ENCODE measurements around the gene ATRNL1. TPM values are rescaled to one million over a fixed set of nuclear protein-coding genes. Genes with fewer than 3 reads are reported as not detected.

Gene ATRNL1
- total RNA-seq, 1 experiment from 2014 or later, result not detected

- ATAC-seq (no peak), DNase-seq (no peak)
- no peaks in the 10 kb centered on the region for H3K9me3 ChIP-seq (ENCODE audit: low read length)
- ChIA-PET CTCF (no interaction called here), POLR2A (ENCODE audit: unreplicated experiment) (no interaction called here)
- H3K36me3 ChIP-seq (ENCODE audit: low read depth, low read length), result no peaks in the 10 kb centered on the region
- no peaks in the 10 kb centered on the region for H3K4me1 ChIP-seq (ENCODE audit: insufficient read depth, low read length)
- H3K4me2 ChIP-seq (ENCODE audit: low read length), result no peak overlapping the region
- H3K27ac ChIP-seq (ENCODE audit: low read length), result no peak overlapping the region
- no peaks in the 10 kb centered on the region for H4K20me1 ChIP-seq (ENCODE audit: low read length)
- H3K4me3 ChIP-seq (ENCODE audit: low read length), result no peak overlapping the region
- no peaks in the 10 kb centered on the region for H3K27me3 ChIP-seq (ENCODE audit: low read length)
- H3K9me2 ChIP-seq (replicated peaks; ENCODE audit: low read length), result no peaks in the 10 kb centered on the region
- H3K79me2 ChIP-seq (ENCODE audit: low read length), result no peaks in the 10 kb centered on the region
- no peak overlapping the region for H2AFZ ChIP-seq (ENCODE audit: low read length)
- H3K9ac ChIP-seq (ENCODE audit: low read length), result no peak overlapping the region
- TF ChIP-seq EZH2 (IDR thresholded peaks at IDR 0.05; ENCODE audit: low read length, unreplicated experiment) (no peak), CTCF (conservative IDR thresholded peaks at IDR 0.05; ENCODE audit: low read depth, low read length) (no peak), EZH2phosphoT487 (IDR thresholded peaks at IDR 0.05; ENCODE audit: borderline replicate concordance, low read length) (no peak)
- intact Hi-C loops (cut with micrococcal nuclease), result no loop called here
- BruUV-seq (replicated peaks), result no TSS peak
- no peaks in the 10 kb centered on the region for H3F3A ChIP-seq (ENCODE audit: low read length, unreplicated experiment)
These were observed 860.8 kb downstream of the ATRNL1 start for GRCh38 chr10:115953968-115954367.

GRCh38 chr10:115956225-115957011 lies 863.3 kb downstream of the ATRNL1 start:
- H3K9me2 ChIP-seq (replicated peaks; ENCODE audit: low read length), result no peaks in the 10 kb centered on the region
- no peak overlapping the region for H3K4me2 ChIP-seq (ENCODE audit: low read length)
- H2AFZ ChIP-seq (ENCODE audit: low read length), result no peak overlapping the region
- POLR2A ChIA-PET (ENCODE audit: unreplicated experiment), result no interaction called here
- BruUV-seq (replicated peaks), result no TSS peak
- no peaks in the 10 kb centered on the region for H3F3A ChIP-seq (ENCODE audit: low read length, unreplicated experiment)
- CTCF ChIA-PET, result no interaction called here
- no peaks in the 10 kb centered on the region for H3K9me3 ChIP-seq (ENCODE audit: low read length)
- H3K27me3 ChIP-seq (ENCODE audit: low read length), result no peaks in the 10 kb centered on the region
- H3K36me3 ChIP-seq (ENCODE audit: low read depth, low read length), result no peaks in the 10 kb centered on the region
- H3K9ac ChIP-seq (ENCODE audit: low read length), result no peak overlapping the region
- H3K79me2 ChIP-seq (ENCODE audit: low read length), result no peaks in the 10 kb centered on the region
- H4K20me1 ChIP-seq (ENCODE audit: low read length), result no peaks in the 10 kb centered on the region
- no peak for ATAC-seq
- intact Hi-C loops (cut with micrococcal nuclease), result no loop called here
- H3K4me3 ChIP-seq (ENCODE audit: low read length), result no peak overlapping the region
- DNase-seq, result peak; percentile 2
- TF ChIP-seq CTCF (conservative IDR thresholded peaks at IDR 0.05; ENCODE audit: low read depth, low read length), result no peak
- no peak for TF ChIP-seq EZH2phosphoT487 (IDR thresholded peaks at IDR 0.05; ENCODE audit: borderline replicate concordance, low read length)
- no peak for TF ChIP-seq EZH2 (IDR thresholded peaks at IDR 0.05; ENCODE audit: low read length, unreplicated experiment)
- no peak overlapping the region for H3K27ac ChIP-seq (ENCODE audit: low read length)
- no peaks in the 10 kb centered on the region for H3K4me1 ChIP-seq (ENCODE audit: insufficient read depth, low read length)

GRCh38 chr10:115957012-115957399 lies 863.8 kb downstream of the ATRNL1 start:
- Histone ChIP-seq H3K4me3 (ENCODE audit: low read length) (no peak overlapping the region), H3K27me3 (ENCODE audit: low read length) (no peaks in the 10 kb centered on the region), H3K9ac (ENCODE audit: low read length) (no peak overlapping the region), H3K4me2 (ENCODE audit: low read length) (no peak overlapping the region), H3F3A (ENCODE audit: low read length, unreplicated experiment) (no peaks in the 10 kb centered on the region), H3K36me3 (ENCODE audit: low read depth, low read length) (no peaks in the 10 kb centered on the region), H2AFZ (ENCODE audit: low read length) (no peak overlapping the region), H3K79me2 (ENCODE audit: low read length) (no peaks in the 10 kb centered on the region), H4K20me1 (ENCODE audit: low read length) (no peaks in the 10 kb centered on the region), H3K4me1 (ENCODE audit: insufficient read depth, low read length) (no peaks in the 10 kb centered on the region), H3K9me2 (replicated peaks; ENCODE audit: low read length) (no peaks in the 10 kb centered on the region), H3K27ac (ENCODE audit: low read length) (no peak overlapping the region), H3K9me3 (ENCODE audit: low read length) (no peaks in the 10 kb centered on the region)
- TF ChIP-seq CTCF (conservative IDR thresholded peaks at IDR 0.05; ENCODE audit: low read depth, low read length) (no peak), EZH2 (IDR thresholded peaks at IDR 0.05; ENCODE audit: low read length, unreplicated experiment) (no peak), EZH2phosphoT487 (IDR thresholded peaks at IDR 0.05; ENCODE audit: borderline replicate concordance, low read length) (no peak)
- intact Hi-C loops (cut with micrococcal nuclease), result no loop called here
- POLR2A ChIA-PET (ENCODE audit: unreplicated experiment), result no interaction called here
- CTCF ChIA-PET, result no interaction called here
- ATAC-seq (no peak), DNase-seq (no peak)
- BruUV-seq (replicated peaks), result no TSS peak
